ENCODE measurements around the gene FAM89A.

The FAM89A gene

GRCh38 chr1:231076802-231077201 lies 36.7 kb upstream of the FAM89A start:
- Histone ChIP-seq H2BK5ac (ENCODE audit: low read length) (no peak overlapping the region), H2BK120ac (ENCODE audit: low read depth, low read length) (no peak overlapping the region), H3K18ac (ENCODE audit: low read length) (no peak overlapping the region), H2BK15ac (ENCODE audit: low read length) (no peak overlapping the region), H3K4me2 (ENCODE audit: insufficient read depth, low read length, poor library complexity, severe bottlenecking) (no peak overlapping the region), H3K27ac (replicated peaks; ENCODE audit: low read length) (no peak overlapping the region), H3K79me1 (ENCODE audit: low read depth, low read length) (no peaks in the 10 kb centered on the region), H3K27me3 (ENCODE audit: control insufficient read depth in 3 of 3, insufficient read depth in 3 of 3, low read depth in 1 of 3, low read length in 3 of 3) (peaks cover 0 to 14% (median 0%) of the 10 kb centered on the region in 3 experiments), H2BK12ac (ENCODE audit: low read length) (no peak overlapping the region), H3K23ac (ENCODE audit: low read depth, low read length, poor library complexity) (no peak overlapping the region), H3K9me3 (replicated peaks in 1 of 2; ENCODE audit: control insufficient read depth in 2 of 2, insufficient read depth in 1 of 2, low read depth in 1 of 2, low read length in 2 of 2) (peaks cover 0 to 1% of the 10 kb centered on the region in 2 donors), H4K91ac (ENCODE audit: low read depth, low read length, poor library complexity) (no peak overlapping the region), H2AFZ (ENCODE audit: low read length) (no peak overlapping the region), H3K9ac (ENCODE audit: low read depth, low read length, poor library complexity) (no peak overlapping the region), H3K36me3 (replicated peaks in 1 of 2; ENCODE audit: control insufficient read depth in 2 of 2, insufficient read depth in 2 of 2, low read length in 2 of 2) (no peaks in the 10 kb centered on the region), H3K4me1 (ENCODE audit: control insufficient read depth in 2 of 2, insufficient read depth in 1 of 2, low read depth in 1 of 2, low read length in 2 of 2) (no peaks in the 10 kb centered on the region), H2AK5ac (ENCODE audit: low read depth, low read length) (no peak overlapping the region), H4K8ac (ENCODE audit: low read depth, low read length) (no peak overlapping the region), H3K14ac (ENCODE audit: low read length) (no peak overlapping the region), H3K4me3 (ENCODE audit: low read length in 2 of 2) (no peak overlapping the region), H3K4ac (ENCODE audit: low read length) (no peak overlapping the region)
- WGBS, 2 donors (ENCODE audit: extremely low coverage in 2 of 2, insufficient read length in 2 of 2, insufficient replicate concordance in 1 of 2) = no CpG with 5 or more reads among the region's 5 CpGs
- DNase-seq (ENCODE audit: low spot score) = no peak

- no peaks in the 10 kb centered on the region for H3K36me3 ChIP-seq (replicated peaks in 1 of 2; ENCODE audit: control insufficient read depth in 2 of 2, insufficient read depth in 2 of 2, low read length in 2 of 2)
- H3K14ac ChIP-seq (ENCODE audit: low read length) = no peak overlapping the region
- H3K9ac ChIP-seq (ENCODE audit: low read depth, low read length, poor library complexity) = no peak overlapping the region
- H2BK120ac ChIP-seq (ENCODE audit: low read depth, low read length) = no peak overlapping the region
- H3K18ac ChIP-seq (ENCODE audit: low read length) = no peak overlapping the region
- no peak for DNase-seq (ENCODE audit: low spot score)
- H3K79me1 ChIP-seq (ENCODE audit: low read depth, low read length) = no peaks in the 10 kb centered on the region
- WGBS, 2 donors (ENCODE audit: extremely low coverage in 2 of 2, insufficient read length in 2 of 2, insufficient replicate concordance in 1 of 2) = no CpG with 5 or more reads among the region's 6 CpGs
- no peak overlapping the region for H4K91ac ChIP-seq (ENCODE audit: low read depth, low read length, poor library complexity)
- H3K23ac ChIP-seq (ENCODE audit: low read depth, low read length, poor library complexity) = no peak overlapping the region
- H3K4ac ChIP-seq (ENCODE audit: low read length) = no peak overlapping the region
- no peak overlapping the region for H2AFZ ChIP-seq (ENCODE audit: low read length)
- peaks cover 0 to 1% of the 10 kb centered on the region in 2 donors for H3K9me3 ChIP-seq (replicated peaks in 1 of 2; ENCODE audit: control insufficient read depth in 2 of 2, insufficient read depth in 1 of 2, low read depth in 1 of 2, low read length in 2 of 2)
- H4K8ac ChIP-seq (ENCODE audit: low read depth, low read length) = no peak overlapping the region
- no peak overlapping the region for H3K4me3 ChIP-seq (ENCODE audit: low read length in 2 of 2)
- H3K27ac ChIP-seq (replicated peaks; ENCODE audit: low read length) = no peak overlapping the region
- H2AK5ac ChIP-seq (ENCODE audit: low read depth, low read length) = no peak overlapping the region
- H2BK5ac ChIP-seq (ENCODE audit: low read length) = no peak overlapping the region
- peaks cover 0 to 16% (median 0%) of the 10 kb centered on the region in 3 experiments for H3K27me3 ChIP-seq (ENCODE audit: control insufficient read depth in 3 of 3, insufficient read depth in 3 of 3, low read depth in 1 of 3, low read length in 3 of 3)
- peaks cover 0 to 3% of the 10 kb centered on the region in 2 donors for H3K4me1 ChIP-seq (ENCODE audit: control insufficient read depth in 2 of 2, insufficient read depth in 1 of 2, low read depth in 1 of 2, low read length in 2 of 2)
- H2BK15ac ChIP-seq (ENCODE audit: low read length) = no peak overlapping the region
- H3K4me2 ChIP-seq (ENCODE audit: insufficient read depth, low read length, poor library complexity, severe bottlenecking) = no peak overlapping the region
- H2BK12ac ChIP-seq (ENCODE audit: low read length) = no peak overlapping the region
Measured at GRCh38 chr1:231075497-231075896, 35.4 kb upstream of the FAM89A start.

GRCh38 chr1:231075020-231075419 lies 35.0 kb upstream of the FAM89A start:
- no CpG with 5 or more reads among the region's 6 CpGs for WGBS, 2 donors (ENCODE audit: extremely low coverage in 2 of 2, insufficient read length in 2 of 2, insufficient replicate concordance in 1 of 2)
- H3K14ac ChIP-seq (ENCODE audit: low read length) = no peak overlapping the region
- H2BK12ac ChIP-seq (ENCODE audit: low read length) = no peak overlapping the region
- peaks cover 0 to 3% of the 10 kb centered on the region in 2 donors for H3K4me1 ChIP-seq (ENCODE audit: control insufficient read depth in 2 of 2, insufficient read depth in 1 of 2, low read depth in 1 of 2, low read length in 2 of 2)
- H3K23ac ChIP-seq (ENCODE audit: low read depth, low read length, poor library complexity) = no peak overlapping the region
- H2BK120ac ChIP-seq (ENCODE audit: low read depth, low read length) = no peak overlapping the region
- no peak overlapping the region for H2AK5ac ChIP-seq (ENCODE audit: low read depth, low read length)
- H3K27ac ChIP-seq (replicated peaks; ENCODE audit: low read length) = no peak overlapping the region
- H3K27me3 ChIP-seq (ENCODE audit: control insufficient read depth in 3 of 3, insufficient read depth in 3 of 3, low read depth in 1 of 3, low read length in 3 of 3) = peaks cover 0 to 16% (median 0%) of the 10 kb centered on the region in 3 experiments
- DNase-seq (ENCODE audit: low spot score) = no peak
- no peak overlapping the region for H3K9ac ChIP-seq (ENCODE audit: low read depth, low read length, poor library complexity)
- H3K4me2 ChIP-seq (ENCODE audit: insufficient read depth, low read length, poor library complexity, severe bottlenecking) = no peak overlapping the region
- H4K91ac ChIP-seq (ENCODE audit: low read depth, low read length, poor library complexity) = no peak overlapping the region
- H2BK5ac ChIP-seq (ENCODE audit: low read length) = no peak overlapping the region
- H2BK15ac ChIP-seq (ENCODE audit: low read length) = no peak overlapping the region
- no peaks in the 10 kb centered on the region for H3K79me1 ChIP-seq (ENCODE audit: low read depth, low read length)
- H3K4me3 ChIP-seq (ENCODE audit: low read length in 2 of 2) = peak overlapping the region in 1 of 2 donors; percentile 57
- H3K18ac ChIP-seq (ENCODE audit: low read length) = no peak overlapping the region
- peaks cover 0 to 1% of the 10 kb centered on the region in 2 donors for H3K9me3 ChIP-seq (replicated peaks in 1 of 2; ENCODE audit: control insufficient read depth in 2 of 2, insufficient read depth in 1 of 2, low read depth in 1 of 2, low read length in 2 of 2)
- no peak overlapping the region for H4K8ac ChIP-seq (ENCODE audit: low read depth, low read length)
- no peak overlapping the region for H3K4ac ChIP-seq (ENCODE audit: low read length)
- H3K36me3 ChIP-seq (replicated peaks in 1 of 2; ENCODE audit: control insufficient read depth in 2 of 2, insufficient read depth in 2 of 2, low read length in 2 of 2) = no peaks in the 10 kb centered on the region
- H2AFZ ChIP-seq (ENCODE audit: low read length) = no peak overlapping the region

GRCh38 chr1:231074046-231074445 lies 34.0 kb upstream of the FAM89A start:
- Histone ChIP-seq H3K9me3 (replicated peaks in 1 of 2; ENCODE audit: control insufficient read depth in 2 of 2, insufficient read depth in 1 of 2, low read depth in 1 of 2, low read length in 2 of 2) (peaks cover 0 to 1% of the 10 kb centered on the region in 2 donors), H3K79me1 (ENCODE audit: low read depth, low read length) (no peaks in the 10 kb centered on the region), H4K91ac (ENCODE audit: low read depth, low read length, poor library complexity) (no peak overlapping the region), H3K9ac (ENCODE audit: low read depth, low read length, poor library complexity) (no peak overlapping the region), H3K18ac (ENCODE audit: low read length) (no peak overlapping the region), H2AFZ (ENCODE audit: low read length) (no peak overlapping the region), H2BK12ac (ENCODE audit: low read length) (no peak overlapping the region), H3K23ac (ENCODE audit: low read depth, low read length, poor library complexity) (no peak overlapping the region), H2AK5ac (ENCODE audit: low read depth, low read length) (no peak overlapping the region), H3K14ac (ENCODE audit: low read length) (no peak overlapping the region), H2BK5ac (ENCODE audit: low read length) (no peak overlapping the region), H2BK15ac (ENCODE audit: low read length) (no peak overlapping the region), H2BK120ac (ENCODE audit: low read depth, low read length) (no peak overlapping the region), H3K4ac (ENCODE audit: low read length) (no peak overlapping the region), H4K8ac (ENCODE audit: low read depth, low read length) (no peak overlapping the region), H3K4me3 (ENCODE audit: low read length in 2 of 2) (no peak overlapping the region), H3K4me1 (ENCODE audit: control insufficient read depth in 2 of 2, insufficient read depth in 1 of 2, low read depth in 1 of 2, low read length in 2 of 2) (peaks cover 0 to 3% of the 10 kb centered on the region in 2 donors), H3K27ac (replicated peaks; ENCODE audit: low read length) (no peak overlapping the region), H3K27me3 (ENCODE audit: control insufficient read depth in 3 of 3, insufficient read depth in 3 of 3, low read depth in 1 of 3, low read length in 3 of 3) (peaks cover 0 to 16% (median 0%) of the 10 kb centered on the region in 3 experiments), H3K4me2 (ENCODE audit: insufficient read depth, low read length, poor library complexity, severe bottlenecking) (no peak overlapping the region), H3K36me3 (replicated peaks in 1 of 2; ENCODE audit: control insufficient read depth in 2 of 2, insufficient read depth in 2 of 2, low read length in 2 of 2) (no peaks in the 10 kb centered on the region)
- WGBS, 2 donors (ENCODE audit: extremely low coverage in 2 of 2, insufficient read length in 2 of 2, insufficient replicate concordance in 1 of 2) = no CpG with 5 or more reads among the region's 2 CpGs
- DNase-seq (ENCODE audit: low spot score) = no peak

All from neuronal stem cell (in vitro differentiated cells).